PC-9 (cell line): Measurements from ENCODE around the gene CSNK1D. TPM values are rescaled to one million over a fixed set of nuclear protein-coding genes. Genes with fewer than 3 reads are reported as not detected.

Experiments used
- BruUV-seq: library from RNA; stranded (reverse); fragments of 400-500 nt; replicated peaks from 2 replicates; lab custom pipeline; 2021; lab: Mats Ljungman, UMichigan
- CTCF ChIA-PET: fragments of 300-600 bp; sonication (Branson Sonifier 250); formaldehyde crosslinking; loops from one replicate; lab custom pipeline; 2022; ENCODE audit warnings: antibody characterized with exemption; lab: Charles Lee
- POLR2A ChIA-PET: fragments of 300-600 bp; sonication (Branson Sonifier 250); formaldehyde crosslinking; loops from one replicate; lab custom pipeline; 2022; ENCODE audit warnings: antibody characterized with exemption; ENCODE audit not compliant: unreplicated experiment; lab: Charles Lee
- DNase-seq, 2 experiments: peaks; one replicate each; pipeline versions ENCODE4 v3.0.0 to v3.0.0-alpha.2; 2015 to 2022; ENCODE audit warnings: mixed read lengths in 1 of 2
- H2AFZ ChIP-seq: fragments of 200-600 bp; sonication (generic); 2 replicates; pipeline ENCODE4 v1.8.1; 2017; ENCODE audit warnings: antibody characterized with exemption
- H3F3A ChIP-seq: fragments of 200-600 bp; sonication (generic); 2 replicates; pipeline ENCODE4 v1.8.1; 2017; ENCODE audit warnings: antibody characterized with exemption, mild to moderate bottlenecking, low read depth; ENCODE audit not compliant: insufficient read depth
- H3K27ac ChIP-seq: fragments of 200-600 bp; sonication (generic); 2 replicates; pipeline ENCODE4 v1.6.1; 2016; ENCODE audit warnings: mixed run types
- H3K27me3 ChIP-seq: fragments of 200-600 bp; sonication (generic); 2 replicates; pipeline ENCODE4 v1.6.1; 2016; ENCODE audit warnings: low read depth, mixed run types; ENCODE audit not compliant: insufficient read depth
- H3K36me3 ChIP-seq: fragments of 200-600 bp; sonication (generic); 2 replicates; pipeline ENCODE4 v1.6.1; 2016; ENCODE audit warnings: low read depth, mixed run types
- H3K4me1 ChIP-seq: fragments of 200-600 bp; sonication (generic); replicated peaks from 2 replicates; pipeline ENCODE4 v1.6.1; 2016; ENCODE audit warnings: mixed run types; ENCODE audit not compliant: insufficient read depth
- H3K4me2 ChIP-seq: fragments of 200-600 bp; sonication (generic); 2 replicates; pipeline ENCODE4 v1.6.1; 2017; ENCODE audit warnings: mixed run types
- H3K4me3 ChIP-seq: fragments of 200-600 bp; sonication (generic); 2 replicates; pipeline ENCODE4 v1.6.1; 2016; ENCODE audit warnings: mixed run types
- H3K79me2 ChIP-seq: fragments of 200-600 bp; sonication (generic); 2 replicates; pipeline ENCODE4 v1.6.1; 2017; ENCODE audit warnings: low read depth, mixed run types
- H3K9me2 ChIP-seq: fragments of 200-600 bp; sonication (generic); 2 replicates; pipeline ENCODE4 v1.8.1; 2017; ENCODE audit warnings: mild to moderate bottlenecking; ENCODE audit not compliant: insufficient read depth
- H3K9me3 ChIP-seq: fragments of 200-600 bp; sonication (generic); 2 replicates; pipeline ENCODE4 v1.8.1; 2016; ENCODE audit warnings: low read depth; ENCODE audit not compliant: insufficient read depth
- H4K20me1 ChIP-seq: fragments of 200-600 bp; sonication (generic); 2 replicates; pipeline ENCODE4 v1.8.1; 2017; ENCODE audit not compliant: insufficient read depth
- EZH2 ChIP-seq: fragments of 200-600 bp; sonication (generic); IDR thresholded peaks from 2 replicates; pipeline ENCODE4 v1.8.0; 2017; ENCODE audit warnings: antibody characterized with exemption, low read depth
- intact Hi-C: fragments of 100-400 bp; cut with micrococcal nuclease; formaldehyde crosslinking; loops from one replicate; pipeline ENCODE4 v1.10.0; 2022; ENCODE audit not compliant: unreplicated experiment
- total RNA-seq: library from RNA; stranded (reverse); gene quantifications from 2 replicates; pipeline ENCODE4 v1.2.3, GENCODE V29; 2021
- TF ChIP-seq, protein P1 (sequence below): fragments of 200-600 bp; sonication (generic); conservative IDR thresholded peaks from 2 replicates; pipeline ENCODE4 v1.6.1; 2017; ENCODE audit warnings: mixed run types, antibody characterized with exemption, mild to moderate bottlenecking, moderate library complexity

The CSNK1D gene
- total RNA-seq, 1 experiment from 2014 or later = 181 TPM

DNA sequence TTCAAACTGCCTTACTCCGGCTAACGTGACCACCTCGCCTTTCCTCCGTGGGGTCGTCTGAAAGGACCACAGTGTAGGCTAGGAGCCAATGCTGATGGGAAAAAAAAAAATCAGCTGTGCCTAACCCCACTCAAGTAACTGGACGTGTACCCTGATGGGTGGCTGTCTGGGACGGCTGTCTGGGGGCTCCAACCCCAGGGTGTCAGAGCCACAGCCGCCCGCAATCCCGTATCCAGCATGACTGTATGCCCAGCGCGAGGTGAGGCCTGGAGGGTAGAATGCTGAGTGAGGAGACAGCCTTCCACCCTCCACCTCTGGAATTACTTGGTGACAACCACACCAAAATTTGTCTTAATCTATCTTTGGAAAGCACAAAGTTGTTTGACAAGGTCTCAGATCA, 2.8 kb downstream of the CSNK1D start:
- intact Hi-C loops = no loop called here
- peaks cover 39% of the 10 kb centered on the region for H3F3A ChIP-seq
- no peak for DNase-seq
- H2AFZ ChIP-seq = no peak overlapping the region
- no peaks in the 10 kb centered on the region for H3K9me3 ChIP-seq
- ChIA-PET POLR2A (no interaction called here), CTCF (no interaction called here)
- peaks cover 20% of the 10 kb centered on the region for H3K36me3 ChIP-seq
- no peak overlapping the region for H3K4me2 ChIP-seq
- no peak overlapping the region for H3K4me3 ChIP-seq
- no peaks in the 10 kb centered on the region for H3K27me3 ChIP-seq
- H3K9me2 ChIP-seq = no peaks in the 10 kb centered on the region
- no TSS peak for BruUV-seq
- H3K79me2 ChIP-seq = peaks cover 74% of the 10 kb centered on the region
- peaks cover 70% of the 10 kb centered on the region for H4K20me1 ChIP-seq
- no peak for TF ChIP-seq EZH2
- TF ChIP-seq, protein P1, sequence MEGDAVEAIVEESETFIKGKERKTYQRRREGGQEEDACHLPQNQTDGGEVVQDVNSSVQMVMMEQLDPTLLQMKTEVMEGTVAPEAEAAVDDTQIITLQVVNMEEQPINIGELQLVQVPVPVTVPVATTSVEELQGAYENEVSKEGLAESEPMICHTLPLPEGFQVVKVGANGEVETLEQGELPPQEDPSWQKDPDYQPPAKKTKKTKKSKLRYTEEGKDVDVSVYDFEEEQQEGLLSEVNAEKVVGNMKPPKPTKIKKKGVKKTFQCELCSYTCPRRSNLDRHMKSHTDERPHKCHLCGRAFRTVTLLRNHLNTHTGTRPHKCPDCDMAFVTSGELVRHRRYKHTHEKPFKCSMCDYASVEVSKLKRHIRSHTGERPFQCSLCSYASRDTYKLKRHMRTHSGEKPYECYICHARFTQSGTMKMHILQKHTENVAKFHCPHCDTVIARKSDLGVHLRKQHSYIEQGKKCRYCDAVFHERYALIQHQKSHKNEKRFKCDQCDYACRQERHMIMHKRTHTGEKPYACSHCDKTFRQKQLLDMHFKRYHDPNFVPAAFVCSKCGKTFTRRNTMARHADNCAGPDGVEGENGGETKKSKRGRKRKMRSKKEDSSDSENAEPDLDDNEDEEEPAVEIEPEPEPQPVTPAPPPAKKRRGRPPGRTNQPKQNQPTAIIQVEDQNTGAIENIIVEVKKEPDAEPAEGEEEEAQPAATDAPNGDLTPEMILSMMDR = no peak
- peaks cover 46% of the 10 kb centered on the region for H3K4me1 ChIP-seq
- no peak overlapping the region for H3K27ac ChIP-seq

DNA sequence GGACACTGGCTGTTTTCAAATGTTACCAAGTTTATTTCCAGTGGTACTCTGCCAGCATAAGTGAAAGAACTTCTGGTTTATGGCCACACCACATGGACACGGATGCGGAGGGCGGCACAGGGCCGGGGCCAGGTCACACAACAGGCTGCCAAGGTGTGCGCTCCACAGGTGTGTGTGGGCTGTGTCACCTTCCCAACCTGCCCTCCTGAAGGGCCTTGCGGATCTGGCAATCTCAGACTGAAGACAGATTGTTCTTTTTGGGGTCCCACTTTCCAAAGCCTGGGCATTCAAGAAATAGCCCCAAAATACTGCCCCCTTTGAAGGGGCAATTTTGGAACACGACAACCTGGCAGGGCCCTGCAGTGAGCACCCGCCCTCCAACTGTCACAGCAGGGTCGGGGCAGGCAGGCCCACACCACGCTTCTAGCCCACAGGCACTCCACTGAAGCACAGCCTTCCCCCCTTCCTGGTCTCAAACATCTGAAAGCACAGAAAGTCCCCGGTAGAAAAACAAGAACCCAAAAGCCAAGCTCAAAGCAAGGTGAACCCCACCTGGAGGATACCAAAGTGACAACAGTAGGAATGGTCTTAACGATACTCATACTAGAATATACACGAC, 3.5 kb downstream of the CSNK1D start:
- Histone ChIP-seq H3K79me2 (peaks cover 81% of the 10 kb centered on the region), H3K4me3 (no peak overlapping the region), H2AFZ (no peak overlapping the region), H3K9me2 (no peaks in the 10 kb centered on the region), H3K27me3 (no peaks in the 10 kb centered on the region), H3K4me2 (no peak overlapping the region), H3K9me3 (no peaks in the 10 kb centered on the region), H3K4me1 (peaks cover 46% of the 10 kb centered on the region), H3K27ac (no peak overlapping the region), H4K20me1 (peaks cover 76% of the 10 kb centered on the region), H3K36me3 (peaks cover 24% of the 10 kb centered on the region), H3F3A (peaks cover 44% of the 10 kb centered on the region)
- ChIA-PET POLR2A (interaction anchor here (0.7 kb wide), 1 partner anchor 247 kb away, joined by 3 read pairs; the partner anchor contains the start of gene LRRC45), CTCF (no interaction called here)
- no peak for TF ChIP-seq EZH2
- TF ChIP-seq, protein P1 = no peak
- BruUV-seq = no TSS peak
- no peak for DNase-seq
- intact Hi-C loops = no loop called here

DNA sequence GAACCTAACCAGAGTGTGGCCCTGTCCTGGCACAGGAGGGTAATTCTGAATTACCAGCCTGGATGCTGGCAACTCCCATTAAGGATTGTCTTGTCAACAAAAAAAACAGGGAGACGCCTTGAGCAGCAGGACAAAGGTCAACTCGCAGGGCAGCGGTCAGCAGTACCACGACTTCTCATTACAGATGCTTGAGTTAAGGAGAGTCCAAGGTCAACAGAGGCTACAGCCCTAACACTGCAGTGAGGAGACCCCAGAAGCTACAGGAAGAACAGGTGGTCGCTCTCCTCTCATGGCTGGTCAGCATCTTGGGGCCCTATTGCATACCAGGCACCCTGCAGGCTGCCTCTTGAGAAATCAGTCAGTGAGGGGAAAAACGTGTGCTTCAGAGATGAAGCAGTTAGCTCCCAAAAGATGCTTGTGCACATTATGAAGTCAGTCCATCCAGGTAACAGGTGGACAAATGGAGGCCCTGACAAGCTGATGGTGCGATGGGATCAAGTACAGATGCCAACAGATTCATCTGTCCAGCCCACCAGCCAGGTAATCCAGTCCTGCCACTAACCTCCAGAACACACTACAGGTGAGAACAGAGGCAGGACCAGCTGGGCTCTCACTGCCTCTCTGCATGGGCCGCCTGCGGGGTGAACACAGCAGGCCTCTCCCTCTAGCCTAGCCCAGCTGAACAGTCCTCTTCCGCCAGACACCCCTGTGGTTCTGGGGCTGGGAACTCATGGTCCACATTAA, 4.2 kb downstream of the CSNK1D start:
- Histone ChIP-seq H3K4me3 (no peak overlapping the region), H3K4me2 (no peak overlapping the region), H3K36me3 (peaks cover 27% of the 10 kb centered on the region), H3K27me3 (no peaks in the 10 kb centered on the region), H3K4me1 (peaks cover 46% of the 10 kb centered on the region), H4K20me1 (peaks cover 83% of the 10 kb centered on the region), H3K79me2 (peaks cover 86% of the 10 kb centered on the region), H3F3A (peaks cover 47% of the 10 kb centered on the region), H3K27ac (no peak overlapping the region), H3K9me3 (no peaks in the 10 kb centered on the region), H2AFZ (no peak overlapping the region), H3K9me2 (no peaks in the 10 kb centered on the region)
- TF ChIP-seq, protein P1 = no peak
- no peak for TF ChIP-seq EZH2
- BruUV-seq = no TSS peak
- intact Hi-C loops = no loop called here
- no peak for DNase-seq
- ChIA-PET POLR2A (interaction anchor here (0.7 kb wide), 1 partner anchor 246 kb away, joined by 3 read pairs; the partner anchor contains the start of gene LRRC45), CTCF (no interaction called here)
